HG03378 (cell line): ENCODE results near the gene LRP1.

Source experiments
- ATAC-seq: cut with Tn5 transposase; IDR thresholded peaks from one replicate; pipeline ENCODE4 v1.9.1; 2021; ENCODE audit warnings: mild to moderate bottlenecking, moderate library complexity; ENCODE audit not compliant: unreplicated experiment

The LRP1 gene

DNA sequence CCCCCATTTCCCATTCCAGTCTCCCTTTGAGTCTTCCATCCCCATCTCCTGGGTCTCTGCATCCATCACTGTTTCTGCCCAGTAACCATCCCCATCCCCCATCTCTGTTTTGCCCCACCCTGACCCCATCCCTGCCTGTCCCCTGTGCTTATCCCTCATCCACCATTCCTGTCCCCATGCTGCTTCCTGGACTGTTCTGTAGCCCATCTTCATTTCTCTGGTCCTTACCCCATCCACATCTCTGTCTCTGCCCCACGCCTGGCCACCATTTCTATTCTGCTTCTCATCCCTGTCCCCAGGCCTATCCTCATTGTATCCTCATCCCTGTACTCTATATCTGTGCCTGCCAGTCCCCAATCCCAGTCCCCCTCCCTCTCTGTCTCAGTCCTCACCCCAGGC is 92.5 kb downstream of the LRP1 start:
- no peak for ATAC-seq

- no peak for ATAC-seq
Measured at GRCh38 chr12:57221169-57221917, 93.1 kb downstream of the LRP1 start.

DNA sequence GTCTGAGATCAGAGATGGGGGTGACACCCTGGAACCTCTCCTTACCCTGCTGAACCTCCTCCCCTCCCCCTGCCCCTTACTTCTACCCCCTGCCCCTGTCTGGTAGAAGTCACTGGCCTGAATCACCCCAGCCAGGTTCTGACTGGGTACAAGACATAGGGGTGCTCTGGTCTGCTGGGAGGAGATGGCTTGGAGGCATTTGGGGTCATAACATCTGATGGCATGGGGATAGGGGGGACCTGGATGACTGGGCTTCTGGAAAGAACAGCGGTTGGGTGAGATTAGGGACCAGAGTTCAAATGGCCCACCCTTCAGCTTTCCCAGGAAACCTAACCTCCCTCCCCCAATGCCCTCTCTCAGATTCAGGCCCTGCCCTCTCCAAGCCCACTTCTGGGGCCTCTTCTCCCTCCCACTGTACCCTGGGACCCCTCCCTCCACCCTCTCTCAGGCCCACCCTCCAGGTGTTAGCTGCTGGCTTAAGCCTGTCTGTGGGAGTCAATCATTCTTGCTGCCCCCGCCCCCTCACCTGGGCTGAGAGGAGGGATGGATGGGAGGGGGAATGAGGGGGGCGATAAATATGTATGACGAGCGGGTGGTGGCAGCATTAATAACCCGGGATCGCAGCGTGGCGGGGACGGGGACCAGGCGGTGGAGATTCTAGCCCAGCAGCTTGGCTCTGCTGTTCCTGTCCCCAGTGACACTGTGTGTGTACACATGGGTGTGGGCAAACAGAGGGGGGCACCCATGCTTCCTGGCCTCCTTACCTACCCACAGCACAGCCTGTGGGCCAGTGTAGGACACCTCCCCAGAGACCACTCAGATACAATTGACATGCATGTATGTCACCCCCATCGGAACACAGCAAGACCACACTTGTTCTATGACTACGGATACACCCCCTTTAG is 94.3 kb downstream of the LRP1 start:
- ATAC-seq: no peak

GRCh38 chr12:57223191-57224165 is 95.2 kb downstream of the LRP1 start:
- ATAC-seq: no peak

GRCh38 chr12:57224278-57224972 is 96.1 kb downstream of the LRP1 start:
- ATAC-seq: no peak

GRCh38 chr12:57224973-57225679 is 96.8 kb downstream of the LRP1 start:
- no peak for ATAC-seq

- ATAC-seq: no peak
Measured at GRCh38 chr12:57225680-57226210, 97.5 kb downstream of the LRP1 start.

DNA sequence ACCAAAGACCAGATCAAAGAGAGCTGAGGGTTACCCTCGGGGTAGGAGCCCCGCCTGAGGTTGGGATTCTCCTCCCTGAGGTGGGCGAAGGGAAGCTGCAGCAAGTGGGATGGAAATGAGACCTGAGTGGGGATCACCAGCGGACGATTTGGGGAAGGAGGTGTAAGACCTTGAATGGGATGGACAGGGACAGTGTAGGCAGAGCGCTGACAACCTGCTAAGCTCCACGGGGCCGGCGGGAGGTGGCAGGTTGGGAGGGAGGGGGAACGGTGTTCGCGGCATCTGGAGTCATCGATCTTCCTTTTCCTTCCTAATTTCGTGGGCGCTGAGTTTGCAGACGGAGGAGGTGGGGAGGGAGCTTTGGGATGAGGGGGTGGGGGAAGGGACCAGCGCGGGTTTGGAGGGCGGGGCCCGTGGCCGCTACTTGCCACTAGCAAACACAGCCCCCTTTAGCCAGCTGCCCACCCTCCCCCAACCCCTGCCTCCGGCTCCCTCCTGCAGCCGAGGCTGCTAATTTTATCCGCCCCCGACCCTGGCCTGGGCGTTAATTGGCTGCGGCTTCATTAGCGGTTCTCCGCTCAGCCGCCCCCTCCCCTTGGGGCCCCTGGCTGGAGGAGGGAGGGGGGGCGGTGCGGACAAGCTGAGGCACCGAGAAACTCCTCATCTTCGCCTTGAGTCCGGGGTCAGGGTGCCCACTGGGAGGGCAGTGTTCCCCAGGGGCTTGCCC is 98.5 kb downstream of the LRP1 start:
- no peak for ATAC-seq

DNA sequence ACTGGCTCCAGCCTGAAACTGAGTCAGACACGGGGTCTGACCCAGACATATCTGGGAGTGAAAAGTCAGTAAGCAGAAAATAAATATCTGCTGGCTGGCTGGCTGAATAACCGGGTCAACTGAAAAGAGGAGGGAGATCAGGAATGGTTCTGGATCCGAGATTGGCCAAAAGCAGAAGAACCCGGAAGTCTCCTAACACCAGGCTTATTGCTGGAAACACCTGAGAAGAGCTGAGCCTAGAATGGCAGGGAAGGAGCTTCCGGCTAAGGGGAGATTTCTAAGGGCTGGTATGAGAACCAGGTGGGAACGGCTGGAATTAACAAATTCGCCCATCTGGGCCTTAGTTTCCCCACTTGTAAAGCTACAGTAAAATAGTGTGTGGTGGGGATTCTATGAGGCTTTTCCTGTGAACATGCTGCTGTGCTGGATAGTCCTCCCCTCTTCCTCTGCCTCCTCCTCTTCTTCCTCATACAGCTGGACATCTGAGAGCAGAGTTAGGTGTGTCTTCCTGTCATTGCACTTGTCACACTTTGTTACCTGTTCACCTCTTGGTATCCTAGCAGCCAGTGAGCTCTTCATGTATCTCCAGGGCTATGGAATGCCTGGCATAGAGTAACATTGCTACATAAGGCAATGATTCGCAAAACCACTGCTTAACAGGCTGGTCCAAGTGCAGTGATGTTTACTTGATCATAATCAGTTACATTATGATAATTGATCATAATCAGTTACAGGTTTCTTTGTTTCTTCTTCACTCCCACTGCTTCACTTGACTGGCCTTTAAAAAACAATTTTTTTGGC is 99.2 kb downstream of the LRP1 start:
- ATAC-seq: no peak

DNA sequence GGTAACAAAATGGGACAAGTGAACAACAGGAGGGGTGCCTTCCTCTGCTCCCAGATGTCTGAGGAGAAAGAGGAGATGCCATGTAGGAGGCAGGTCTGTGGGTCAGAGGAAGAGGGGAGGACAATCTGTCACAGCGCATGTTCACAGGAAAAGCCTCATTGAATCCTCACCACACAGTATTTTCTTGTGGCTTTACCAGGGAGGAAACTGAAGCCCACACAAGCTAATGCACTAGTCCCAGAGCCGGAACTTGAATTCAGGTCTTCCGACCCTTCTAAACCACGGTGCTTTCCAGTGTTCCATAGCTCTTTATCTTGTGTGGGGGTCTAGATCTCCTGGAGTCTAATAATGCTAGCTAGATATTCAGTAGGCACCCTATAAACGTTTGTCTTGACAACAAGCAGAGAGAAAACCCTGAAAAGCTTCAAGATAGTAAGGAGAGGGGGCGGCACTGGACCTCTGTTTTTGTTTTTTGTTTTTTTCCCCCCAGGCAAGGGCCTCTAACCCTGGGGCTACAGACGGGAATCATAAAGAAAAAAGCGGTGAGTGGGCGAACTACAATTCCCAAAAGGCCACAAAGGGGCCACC is 100.9 kb downstream of the LRP1 start:
- no peak for ATAC-seq

DNA sequence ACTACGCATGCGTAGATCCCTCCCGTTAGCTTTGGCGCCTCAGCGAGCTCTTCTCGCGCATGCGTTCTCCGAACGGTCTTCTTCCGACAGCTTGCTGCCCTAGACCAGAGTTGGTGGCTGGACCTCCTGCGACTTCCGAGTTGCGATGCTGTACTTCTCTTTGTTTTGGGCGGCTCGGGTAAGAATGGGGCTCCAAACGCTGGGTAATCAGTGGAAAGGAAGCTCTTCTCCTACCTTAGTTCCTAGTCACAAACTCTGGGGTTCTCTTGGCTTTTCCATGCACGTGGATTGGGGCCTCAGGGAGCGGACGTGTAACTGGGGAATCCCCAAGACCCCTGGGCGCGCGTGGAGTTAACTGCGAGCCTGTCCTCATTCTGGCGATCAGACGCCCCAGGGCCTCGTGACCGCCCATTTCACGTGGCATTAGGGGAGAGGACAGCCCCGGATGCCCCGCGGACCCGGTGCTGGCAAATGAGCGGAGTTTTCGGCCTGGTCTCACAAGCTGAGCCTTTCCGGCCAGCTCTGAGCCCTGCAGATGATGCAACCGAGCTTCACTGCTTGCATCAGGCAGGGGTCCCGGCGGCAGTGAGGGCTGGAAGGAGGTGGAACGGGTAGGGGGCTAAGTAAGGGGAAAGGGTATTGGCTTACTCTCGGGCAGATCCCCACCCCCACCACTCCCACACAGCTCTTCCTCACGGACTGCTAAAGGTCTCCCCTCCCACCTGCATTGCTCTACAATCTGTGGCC is 101.5 kb downstream of the LRP1 start, which contains the start of gene SHMT2:
Gene SHMT2 (plus strand): TSS at position 78 of the 747 bp plus-strand sequence. CDS start 68 bp downstream, at position 146.
- ATAC-seq: peak; percentile 56

DNA sequence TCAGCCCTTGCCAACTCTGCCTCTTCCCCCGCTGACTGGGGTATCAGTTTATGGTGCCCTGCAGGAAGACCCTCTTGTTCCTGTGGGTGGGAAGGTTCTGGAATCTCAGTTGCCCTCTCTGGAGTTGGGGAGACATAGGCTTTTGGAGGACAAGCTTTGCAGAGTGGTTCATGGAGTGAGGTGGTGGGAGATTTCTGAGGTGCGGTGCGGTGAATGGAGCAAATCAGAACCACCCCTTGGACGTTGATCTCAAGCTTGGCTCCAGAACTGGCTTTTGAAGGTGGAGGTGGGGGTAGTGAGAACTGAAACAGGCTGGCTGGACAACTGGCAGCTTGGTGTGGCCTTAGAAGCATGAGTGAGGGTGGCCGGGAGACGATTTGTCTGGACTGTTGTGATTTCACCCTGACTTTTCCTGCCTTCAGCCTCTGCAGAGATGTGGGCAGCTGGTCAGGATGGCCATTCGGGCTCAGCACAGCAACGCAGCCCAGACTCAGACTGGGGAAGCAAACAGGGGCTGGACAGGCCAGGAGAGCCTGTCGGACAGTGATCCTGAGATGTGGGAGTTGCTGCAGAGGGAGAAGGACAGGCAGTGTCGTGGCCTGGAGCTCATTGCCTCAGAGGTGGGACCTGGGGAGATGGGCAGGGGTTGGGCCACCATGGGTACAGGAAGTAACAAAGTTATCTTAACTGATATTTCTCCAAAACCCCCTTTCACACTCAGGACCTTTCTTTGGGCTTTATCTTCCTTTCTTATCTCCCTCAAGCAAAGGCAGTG is 102.3 kb downstream of the LRP1 start:
- ATAC-seq: no peak

DNA sequence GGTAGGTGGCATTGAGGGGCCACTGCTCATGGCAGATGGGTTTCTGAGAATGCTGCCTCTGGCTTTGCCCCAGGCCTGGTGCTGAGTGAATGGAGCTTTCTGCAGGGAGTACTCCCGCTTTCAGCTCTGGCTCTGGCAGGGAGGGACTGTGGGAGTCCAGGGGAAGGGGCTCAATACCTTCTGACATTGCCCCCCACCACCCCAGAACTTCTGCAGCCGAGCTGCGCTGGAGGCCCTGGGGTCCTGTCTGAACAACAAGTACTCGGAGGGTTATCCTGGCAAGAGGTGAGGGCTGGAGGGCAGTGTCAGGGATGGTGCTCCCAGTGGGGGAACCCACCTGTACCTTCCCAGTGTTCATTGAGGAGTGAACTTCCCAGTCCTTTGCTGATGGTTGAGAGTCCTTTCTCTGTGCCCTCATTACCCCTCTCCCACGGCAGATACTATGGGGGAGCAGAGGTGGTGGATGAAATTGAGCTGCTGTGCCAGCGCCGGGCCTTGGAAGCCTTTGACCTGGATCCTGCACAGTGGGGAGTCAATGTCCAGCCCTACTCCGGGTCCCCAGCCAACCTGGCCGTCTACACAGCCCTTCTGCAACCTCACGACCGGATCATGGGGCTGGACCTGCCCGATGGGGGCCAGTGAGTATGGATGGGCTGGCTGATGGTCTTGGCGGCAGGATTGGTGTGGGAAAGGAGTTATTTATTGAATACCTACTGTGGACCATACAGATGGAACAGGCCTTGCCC is 103.2 kb downstream of the LRP1 start:
- ATAC-seq: no peak

DNA sequence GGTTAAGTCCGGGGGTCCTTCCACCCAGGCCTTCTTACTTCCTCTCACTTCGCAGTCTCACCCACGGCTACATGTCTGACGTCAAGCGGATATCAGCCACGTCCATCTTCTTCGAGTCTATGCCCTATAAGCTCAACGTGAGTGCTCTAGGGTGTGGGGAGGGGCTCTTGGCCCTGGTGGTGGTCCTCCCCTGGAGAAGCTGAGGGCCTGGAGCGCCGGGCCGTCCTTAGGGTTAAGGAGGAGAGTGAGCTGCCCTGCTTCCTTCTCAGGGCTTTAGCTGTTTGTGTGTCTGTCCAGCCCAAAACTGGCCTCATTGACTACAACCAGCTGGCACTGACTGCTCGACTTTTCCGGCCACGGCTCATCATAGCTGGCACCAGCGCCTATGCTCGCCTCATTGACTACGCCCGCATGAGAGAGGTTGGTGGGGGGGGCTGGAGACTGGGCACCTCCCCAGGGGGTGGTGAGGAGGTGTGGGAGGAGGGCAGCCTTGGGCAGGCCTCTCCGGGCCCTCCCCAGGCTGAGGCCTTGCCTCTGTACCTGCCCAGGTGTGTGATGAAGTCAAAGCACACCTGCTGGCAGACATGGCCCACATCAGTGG is 104.0 kb downstream of the LRP1 start:
- no peak for ATAC-seq
